Measurements from ENCODE around the gene LRP1-AS.

GRCh38 chr12:57191410-57191809, 44.0 kb upstream of the LRP1-AS start:
- TF ChIP-seq CTCF (IDR thresholded peaks at IDR 0.05) = no peak
- TF ChIP-seq POLR2A (IDR thresholded peaks at IDR 0.05) = no peak
- no peak for TF ChIP-seq POLR2AphosphoS5 (IDR thresholded peaks at IDR 0.05)
